NT2/D1 (cell line): ENCODE results near the gene HOXB5.

Source experiments
- SUZ12 ChIP-seq: IDR thresholded peaks from 2 replicates; pipeline ENCODE4 v1.6.1; 2011; ENCODE audit not compliant: insufficient read length, insufficient read depth; ENCODE audit errors: extremely low read depth
- ZNF274 ChIP-seq: IDR thresholded peaks from 2 replicates; pipeline ENCODE4 v1.6.1; 2011; ENCODE audit warnings: mild to moderate bottlenecking, low read depth, low read length

- TF ChIP-seq SUZ12 (no peak), ZNF274 (no peak)
These were observed 46.4 kb downstream of the HOXB5 start for GRCh38 chr17:48546924-48547807.
